ENCODE measurements around the gene MT1HL1.
"Not testable (repeated sequence)": the region's sequence is repeated elsewhere in the genome, so short reads cannot be mapped to it uniquely, and the experiment has no call there.

Gene MT1HL1

DNA sequence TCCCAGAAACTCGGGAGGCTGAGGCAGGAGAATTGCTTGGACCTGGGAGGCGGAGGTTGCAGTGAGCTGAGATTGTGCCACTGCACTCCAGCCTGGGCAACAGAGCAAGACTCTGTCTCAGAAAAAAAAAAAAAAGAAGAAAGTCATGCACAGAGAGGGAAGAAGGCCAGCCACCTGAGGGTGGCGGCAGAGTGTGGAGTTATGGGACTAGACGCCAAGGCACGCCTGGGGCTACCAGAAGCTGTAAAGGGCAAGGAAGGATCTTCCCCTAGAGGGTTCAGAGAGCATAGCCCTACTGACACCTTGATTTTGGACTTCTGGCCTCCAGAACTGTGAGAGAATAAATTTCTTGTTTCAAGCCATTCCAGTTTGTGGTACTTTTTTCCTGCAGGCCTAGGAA, 30.2 kb downstream of the MT1HL1 start:
- not testable (repeated sequence) for DNase-seq

DNA sequence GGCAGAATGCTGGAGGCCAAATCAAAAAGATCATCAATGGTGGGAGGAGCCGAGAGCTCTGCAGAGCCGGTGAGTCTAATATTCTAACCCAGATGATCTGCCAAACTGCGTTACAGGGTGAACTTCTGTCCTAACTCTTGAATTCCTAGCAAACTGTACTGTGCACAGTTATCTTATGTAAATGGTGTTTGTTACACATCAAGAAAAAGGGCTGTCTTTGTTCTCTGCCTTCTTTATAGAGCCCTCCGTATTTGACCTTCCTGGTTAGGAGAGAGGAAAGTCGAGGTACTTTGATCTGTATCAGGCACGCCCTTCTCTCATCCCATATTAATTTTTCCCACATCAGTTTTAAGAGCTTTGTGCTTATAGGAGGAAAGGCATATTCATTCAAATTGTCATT, 37.6 kb downstream of the MT1HL1 start:
- DNase-seq, result no peak

DNA sequence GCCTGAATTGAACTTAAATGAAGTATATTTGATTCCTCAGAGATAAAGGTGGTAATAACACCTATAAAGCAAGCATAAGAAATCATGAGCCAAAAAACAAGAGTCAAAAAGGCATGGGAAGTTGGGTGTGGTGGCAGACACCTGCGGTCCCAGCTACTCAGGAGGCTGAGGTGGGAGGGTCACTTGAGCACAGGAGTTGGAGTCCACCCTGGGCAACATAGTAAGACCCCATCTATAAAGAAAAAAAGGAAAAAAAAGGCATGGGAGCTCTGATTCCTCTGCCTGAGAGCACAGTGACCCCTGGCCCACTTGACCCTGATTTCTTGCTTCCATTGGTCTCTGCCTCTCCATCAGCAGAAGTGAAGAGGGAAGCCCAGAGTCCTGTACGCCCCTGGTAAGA, 40.3 kb downstream of the MT1HL1 start:
- no peak for DNase-seq

- DNase-seq, result no peak
Observed at GRCh38 chr1:236959112-236959511, 45.1 kb downstream of the MT1HL1 start.

GRCh38 chr1:236957235-236957634, 47.0 kb downstream of the MT1HL1 start:
- DNase-seq, result no peak

All from NCI-H748 treated with DMSO at 0.1 percent for 48 hours (cell line).